ENCODE measurements around the gene HOXD9. TPM values are rescaled to one million over a fixed set of nuclear protein-coding genes. Genes with fewer than 3 reads are reported as not detected.
A peak's percentile ranks its signal among the peaks of the same experiment; 100 is the strongest.

The HOXD9 gene
- total and polyA plus RNA-seq, 4 experiments from 2014 or later, result not detected

DNA sequence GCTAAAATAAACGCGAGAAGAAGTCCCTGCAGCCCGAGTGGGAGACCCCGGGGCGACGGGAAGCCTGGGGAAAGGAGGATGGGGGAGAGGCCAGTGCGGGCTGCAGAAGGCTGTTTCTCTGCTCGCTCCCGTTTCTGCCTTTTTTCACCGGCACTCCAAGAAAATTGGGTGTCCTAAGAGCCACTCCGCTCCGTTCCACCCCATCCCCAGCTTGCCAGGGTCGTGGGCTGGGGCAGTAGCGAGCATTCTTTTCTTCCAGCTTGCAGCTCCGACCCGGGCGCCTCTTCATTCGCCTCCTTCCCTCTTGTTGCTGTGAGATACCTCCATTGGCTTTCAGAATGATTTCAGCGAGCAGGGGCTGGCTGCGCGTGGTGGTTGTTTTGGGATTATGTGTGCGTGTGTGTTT is 35.7 kb downstream of the HOXD9 start:
- no peak for DNase-seq
- H3K36me3 ChIP-seq (ENCODE audit: insufficient read depth, low read length), result no peaks in the 10 kb centered on the region
- Mint-ChIP-seq H3K36me3 (peaks cover 0 to 1% of the 10 kb centered on the region in 2 donors), H3K4me3 (peak overlapping the region in 4 of 8 donors; percentile 17 to 77 (median 36)), H3K9me3 (peaks cover 0 to 19% (median 2%) of the 10 kb centered on the region in 8 donors), H3K4me1 (peaks cover 6 to 20% (median 8%) of the 10 kb centered on the region in 4 donors), H3K27ac (peak overlapping the region in 3 of 7 donors; percentile 34 to 64 (median 43)), H3K27me3 (peaks cover 59 to 65% of the 10 kb centered on the region in 2 donors)
- intact Hi-C loops (cut with micrococcal nuclease), result no loop called here
- H3K27me3 ChIP-seq (ENCODE audit: insufficient read depth, low read length), result peaks cover 60% of the 10 kb centered on the region
- peaks cover 6% of the 10 kb centered on the region for H3K4me1 ChIP-seq (ENCODE audit: insufficient read depth, low read length)
- no peaks in the 10 kb centered on the region for H3K9me3 ChIP-seq (ENCODE audit: control insufficient read depth in 1 of 2, low read length in 2 of 2)
- POLR2A ChIA-PET (ENCODE audit: partially characterized antibody), result no interaction called here
- CTCF ChIA-PET (ENCODE audit: partially characterized antibody), result no interaction called here
- H3K27ac ChIP-seq (ENCODE audit: low read depth, low read length), result no peak overlapping the region
- H3K4me3 ChIP-seq (ENCODE audit: low read length in 2 of 2), result no peak overlapping the region

DNA sequence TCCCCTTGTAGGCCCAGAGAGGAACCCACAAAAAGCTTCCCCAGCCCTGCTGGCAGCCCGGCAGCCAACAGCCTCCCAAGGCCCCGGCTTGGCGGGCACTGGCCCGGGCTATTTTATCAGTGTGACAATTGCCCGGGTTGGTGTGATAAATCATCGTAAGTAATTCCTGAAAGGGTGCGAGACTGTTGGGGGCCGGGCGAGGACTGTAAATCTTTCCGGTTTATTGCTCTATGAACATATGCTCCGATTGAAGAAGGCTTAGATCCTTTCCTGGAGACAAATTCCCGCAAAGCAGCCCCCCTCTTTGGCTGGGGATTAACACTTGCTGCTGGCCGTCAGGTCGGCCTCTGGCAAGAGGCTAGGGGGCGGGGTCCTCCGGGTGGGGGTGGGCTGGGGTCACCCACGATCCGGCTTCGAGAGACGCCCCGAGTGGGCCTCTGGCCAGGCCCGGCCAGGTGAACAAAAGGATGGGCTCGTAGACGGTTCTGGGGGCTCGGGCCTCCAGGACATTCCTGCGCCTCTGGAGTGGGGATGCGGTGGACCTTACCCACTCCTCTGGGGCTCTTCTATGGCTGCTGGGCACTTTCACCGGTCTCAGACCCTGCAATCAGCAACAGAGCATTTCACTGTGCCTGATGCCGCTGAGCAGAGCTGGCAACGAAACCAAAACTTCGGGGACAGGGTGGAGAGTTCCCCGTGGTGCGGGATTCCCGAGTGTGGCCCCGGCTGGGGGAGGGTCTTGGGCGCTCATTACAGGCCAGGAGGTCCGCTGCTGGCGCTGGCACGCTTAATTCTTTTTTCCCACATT is 36.5 kb downstream of the HOXD9 start:
- DNase-seq, result no peak
- Mint-ChIP-seq H3K27me3 (peaks cover 63 to 70% of the 10 kb centered on the region in 2 donors), H3K36me3 (peaks cover 0 to 1% of the 10 kb centered on the region in 2 donors), H3K4me3 (peak overlapping the region in 2 of 8 donors; percentile 20 to 39), H3K4me1 (peaks cover 6 to 25% (median 10%) of the 10 kb centered on the region in 4 donors), H3K9me3 (peaks cover 0 to 22% (median 7%) of the 10 kb centered on the region in 8 donors), H3K27ac (peak overlapping the region in 2 of 7 donors; percentile 46 to 88)
- ChIA-PET CTCF (ENCODE audit: partially characterized antibody) (no interaction called here), POLR2A (ENCODE audit: partially characterized antibody) (no interaction called here)
- Histone ChIP-seq H3K9me3 (ENCODE audit: control insufficient read depth in 1 of 2, low read length in 2 of 2) (no peaks in the 10 kb centered on the region), H3K4me1 (ENCODE audit: insufficient read depth, low read length) (peaks cover 6% of the 10 kb centered on the region), H3K27me3 (ENCODE audit: insufficient read depth, low read length) (peaks cover 66% of the 10 kb centered on the region), H3K36me3 (ENCODE audit: insufficient read depth, low read length) (no peaks in the 10 kb centered on the region), H3K27ac (ENCODE audit: low read depth, low read length) (no peak overlapping the region), H3K4me3 (ENCODE audit: low read length in 2 of 2) (no peak overlapping the region)
- intact Hi-C loops (cut with micrococcal nuclease), result no loop called here

DNA sequence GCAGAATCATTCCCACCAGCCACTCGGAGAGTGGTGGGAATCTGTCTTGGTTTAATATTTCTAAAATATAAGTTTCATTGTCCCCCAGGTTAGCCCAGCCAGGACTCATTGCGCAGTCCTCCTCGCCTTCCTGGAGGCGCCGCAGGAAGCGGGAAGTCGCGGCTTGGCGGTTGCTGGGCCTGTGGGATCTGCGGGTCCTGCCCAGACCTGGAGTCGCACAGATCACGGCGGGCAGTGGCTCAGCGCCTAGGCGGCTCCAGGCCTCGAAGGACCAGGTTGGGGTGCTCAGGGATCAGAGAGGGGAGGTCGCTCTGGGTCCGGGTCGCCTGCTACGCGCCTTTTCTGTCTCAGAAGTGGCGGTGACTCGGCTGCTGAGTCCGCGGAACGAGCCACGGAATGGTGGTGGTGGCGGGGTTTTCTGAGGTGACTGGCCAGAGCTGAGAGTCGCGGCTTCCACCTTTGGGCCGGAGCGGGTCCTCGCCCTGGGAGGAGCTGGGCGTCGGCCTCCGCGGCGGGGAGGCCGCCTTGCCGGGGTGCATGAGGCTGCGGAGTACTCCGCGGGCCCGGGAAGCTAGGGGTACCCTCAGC is 37.2 kb downstream of the HOXD9 start:
- Mint-ChIP-seq H3K27me3 (peaks cover 63 to 72% of the 10 kb centered on the region in 2 donors), H3K36me3 (peaks cover 0 to 1% of the 10 kb centered on the region in 2 donors), H3K4me3 (peak overlapping the region in 2 of 8 donors; percentile 20 to 39), H3K9me3 (peaks cover 0 to 28% (median 9%) of the 10 kb centered on the region in 8 donors), H3K27ac (peak overlapping the region in 1 of 7 donors; percentile 46), H3K4me1 (peaks cover 8 to 32% (median 12%) of the 10 kb centered on the region in 4 donors)
- Histone ChIP-seq H3K36me3 (ENCODE audit: insufficient read depth, low read length) (no peaks in the 10 kb centered on the region), H3K27ac (ENCODE audit: low read depth, low read length) (no peak overlapping the region), H3K9me3 (ENCODE audit: control insufficient read depth in 1 of 2, low read length in 2 of 2) (no peaks in the 10 kb centered on the region), H3K4me1 (ENCODE audit: insufficient read depth, low read length) (peaks cover 6% of the 10 kb centered on the region), H3K4me3 (ENCODE audit: low read length in 2 of 2) (no peak overlapping the region), H3K27me3 (ENCODE audit: insufficient read depth, low read length) (peaks cover 63% of the 10 kb centered on the region)
- POLR2A ChIA-PET (ENCODE audit: partially characterized antibody), result no interaction called here
- no peak for DNase-seq
- CTCF ChIA-PET (ENCODE audit: partially characterized antibody), result no interaction called here
- intact Hi-C loops (cut with micrococcal nuclease), result no loop called here

DNA sequence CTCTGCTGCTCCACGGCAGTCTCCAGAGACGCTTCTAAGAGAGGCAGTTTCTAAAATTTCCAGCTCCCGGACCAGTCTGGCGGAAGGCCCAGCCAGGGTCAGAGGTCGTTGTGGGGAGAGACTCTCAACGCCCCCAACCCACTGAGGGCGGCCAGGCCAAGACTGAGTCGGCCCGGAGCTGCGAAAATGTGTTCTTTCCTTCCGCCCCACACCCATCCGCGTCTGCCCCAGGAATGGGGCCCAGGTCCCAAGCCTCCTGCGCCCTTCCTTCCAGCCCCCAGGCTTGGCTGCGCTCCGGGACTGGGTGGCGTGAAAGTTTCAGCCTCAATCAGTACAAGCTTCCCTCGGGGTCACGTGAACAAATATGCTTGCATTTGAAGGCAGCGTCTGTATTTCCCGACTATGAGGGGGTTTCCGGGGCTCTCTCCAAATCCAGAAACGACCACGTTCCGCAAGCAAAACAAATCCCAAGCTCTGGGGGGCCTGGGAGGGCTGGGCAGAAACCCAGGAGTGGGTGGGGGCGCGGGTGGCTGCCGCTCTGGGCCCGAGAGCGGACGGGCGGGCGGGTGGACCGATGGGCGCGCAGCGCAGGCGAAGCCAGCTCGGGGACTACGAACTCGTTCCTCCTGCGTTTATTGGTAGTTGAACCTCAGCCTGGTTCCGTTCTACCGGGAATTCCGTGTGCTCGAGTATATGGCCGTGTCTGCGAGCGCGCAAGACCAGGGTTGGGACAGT is 37.9 kb downstream of the HOXD9 start:
- Mint-ChIP-seq H3K27me3 (peaks cover 61 to 72% of the 10 kb centered on the region in 2 donors), H3K36me3 (peaks cover 0 to 1% of the 10 kb centered on the region in 2 donors), H3K4me3 (no peak overlapping the region), H3K4me1 (peaks cover 8 to 32% (median 12%) of the 10 kb centered on the region in 4 donors), H3K9me3 (peaks cover 0 to 33% (median 9%) of the 10 kb centered on the region in 8 donors), H3K27ac (peak overlapping the region in 2 of 7 donors; percentile 47 to 59)
- Histone ChIP-seq H3K9me3 (ENCODE audit: control insufficient read depth in 1 of 2, low read length in 2 of 2) (no peaks in the 10 kb centered on the region), H3K4me3 (ENCODE audit: low read length in 2 of 2) (no peak overlapping the region), H3K27ac (ENCODE audit: low read depth, low read length) (no peak overlapping the region), H3K27me3 (ENCODE audit: insufficient read depth, low read length) (peaks cover 61% of the 10 kb centered on the region), H3K4me1 (ENCODE audit: insufficient read depth, low read length) (peaks cover 6% of the 10 kb centered on the region), H3K36me3 (ENCODE audit: insufficient read depth, low read length) (no peaks in the 10 kb centered on the region)
- ChIA-PET POLR2A (ENCODE audit: partially characterized antibody) (no interaction called here), CTCF (ENCODE audit: partially characterized antibody) (no interaction called here)
- intact Hi-C loops (cut with micrococcal nuclease), result no loop called here
- no peak for DNase-seq

DNA sequence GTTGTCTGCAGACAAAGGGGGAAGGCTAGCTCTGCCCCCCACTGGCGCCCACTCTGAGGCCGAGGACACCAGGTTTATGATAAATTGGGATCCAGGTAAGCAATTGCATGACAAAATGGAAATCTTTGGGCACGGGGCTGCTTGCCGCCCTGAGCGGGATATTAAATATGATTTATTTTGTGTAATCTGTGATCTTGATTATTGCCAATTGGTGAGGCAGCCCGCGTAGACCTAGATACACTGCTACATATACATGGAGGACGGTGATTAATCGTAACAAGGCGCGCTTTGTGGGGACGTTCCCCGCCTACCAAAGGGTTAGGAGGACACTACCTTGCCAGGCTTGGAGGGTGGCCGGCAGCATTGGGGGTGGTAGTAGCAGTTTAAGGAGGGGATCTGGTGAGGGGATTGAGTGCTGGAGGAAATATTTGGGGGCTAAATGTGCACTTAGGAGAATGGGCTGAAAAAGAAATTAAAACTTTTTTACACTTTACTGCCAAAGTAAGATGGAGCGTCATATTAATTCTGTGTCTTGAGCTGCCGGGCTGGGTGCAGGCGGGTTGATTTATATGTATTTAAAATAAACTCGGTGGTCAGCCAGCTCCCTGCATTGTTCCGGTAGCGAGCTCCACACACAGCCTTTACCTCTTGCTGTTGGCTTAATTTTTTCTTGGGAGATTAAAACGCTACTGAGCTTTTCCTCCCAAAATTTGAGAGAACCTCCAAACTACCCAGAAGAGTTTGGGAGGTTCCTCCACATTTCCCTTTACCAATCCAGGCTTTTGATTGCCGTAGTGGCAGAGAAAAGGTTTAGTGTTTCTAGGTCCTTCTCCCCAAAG is 38.7 kb downstream of the HOXD9 start:
- Mint-ChIP-seq H3K36me3 (peaks cover 0 to 1% of the 10 kb centered on the region in 2 donors), H3K27me3 (peaks cover 64 to 74% of the 10 kb centered on the region in 2 donors), H3K27ac (peak overlapping the region in 2 of 7 donors; percentile 19 to 59), H3K4me1 (peaks cover 8 to 32% (median 12%) of the 10 kb centered on the region in 4 donors), H3K4me3 (peak overlapping the region in 1 of 8 donors; percentile 10), H3K9me3 (peaks cover 0 to 36% (median 9%) of the 10 kb centered on the region in 8 donors)
- H3K27ac ChIP-seq (ENCODE audit: low read depth, low read length), result no peak overlapping the region
- no peak for DNase-seq
- intact Hi-C loops (cut with micrococcal nuclease), result no loop called here
- ChIA-PET CTCF (ENCODE audit: partially characterized antibody) (no interaction called here), POLR2A (ENCODE audit: partially characterized antibody) (interaction anchor here (1.2 kb wide), 1 partner anchor 29 kb away, joined by 3 read pairs; no protein-coding TSS in a partner anchor)
- H3K36me3 ChIP-seq (ENCODE audit: insufficient read depth, low read length), result no peaks in the 10 kb centered on the region
- H3K4me3 ChIP-seq (ENCODE audit: low read length in 2 of 2), result no peak overlapping the region
- peaks cover 6% of the 10 kb centered on the region for H3K4me1 ChIP-seq (ENCODE audit: insufficient read depth, low read length)
- no peaks in the 10 kb centered on the region for H3K9me3 ChIP-seq (ENCODE audit: control insufficient read depth in 1 of 2, low read length in 2 of 2)
- H3K27me3 ChIP-seq (ENCODE audit: insufficient read depth, low read length), result peaks cover 64% of the 10 kb centered on the region

DNA sequence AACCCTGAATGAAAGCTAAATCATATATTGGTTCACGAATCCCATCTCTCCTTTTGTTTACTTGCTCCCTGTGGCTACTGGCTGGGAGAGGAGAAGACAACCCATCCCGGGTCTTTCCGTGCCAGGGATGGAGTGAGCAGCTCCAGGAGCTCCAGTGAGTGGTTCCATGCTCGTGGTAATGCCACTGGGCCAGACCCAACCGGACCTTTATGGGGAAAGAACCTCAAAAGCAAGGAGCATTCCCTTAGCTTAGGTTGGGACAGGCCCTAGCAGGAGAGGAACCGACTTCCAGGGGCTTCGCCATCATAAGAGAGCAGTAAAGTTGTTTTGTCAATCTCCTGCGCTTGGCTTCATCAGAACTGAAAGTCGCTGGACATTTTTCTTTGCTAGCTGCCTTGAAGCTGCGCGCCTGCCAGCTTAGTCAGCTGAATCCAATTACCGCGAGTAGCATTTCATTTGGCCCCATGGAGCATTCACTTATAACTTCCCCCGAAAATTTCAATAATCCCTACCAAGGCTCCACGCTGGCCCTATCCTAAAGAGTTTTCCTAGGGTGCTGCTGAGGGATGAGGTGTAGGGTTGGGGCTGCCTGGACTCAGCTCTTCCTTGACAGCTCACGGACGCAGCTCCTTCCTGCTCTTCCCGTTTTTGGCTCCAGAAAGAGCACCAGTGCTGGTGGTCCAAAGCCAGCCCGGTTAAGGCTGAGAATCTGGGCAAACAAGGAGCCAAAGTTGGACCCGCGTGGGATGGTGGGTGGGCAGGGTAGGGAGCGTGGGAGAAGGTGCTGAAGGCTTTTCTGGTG is 39.5 kb downstream of the HOXD9 start:
- Mint-ChIP-seq H3K27ac (peak overlapping the region in 2 of 7 donors; percentile 47 to 59), H3K4me3 (peak overlapping the region in 1 of 8 donors; percentile 42), H3K27me3 (peaks cover 64 to 74% of the 10 kb centered on the region in 2 donors), H3K9me3 (peaks cover 0 to 36% (median 10%) of the 10 kb centered on the region in 8 donors), H3K36me3 (peaks cover 0 to 1% of the 10 kb centered on the region in 2 donors), H3K4me1 (peaks cover 7 to 28% (median 11%) of the 10 kb centered on the region in 4 donors)
- intact Hi-C loops (cut with micrococcal nuclease), result no loop called here
- POLR2A ChIA-PET (ENCODE audit: partially characterized antibody), result interaction anchor here (1.2 kb wide), 1 partner anchor 29 kb away, joined by 3 read pairs; no protein-coding TSS in a partner anchor
- CTCF ChIA-PET (ENCODE audit: partially characterized antibody), result no interaction called here
- Histone ChIP-seq H3K36me3 (ENCODE audit: insufficient read depth, low read length) (no peaks in the 10 kb centered on the region), H3K4me1 (ENCODE audit: insufficient read depth, low read length) (peaks cover 6% of the 10 kb centered on the region), H3K27me3 (ENCODE audit: insufficient read depth, low read length) (peaks cover 66% of the 10 kb centered on the region), H3K27ac (ENCODE audit: low read depth, low read length) (no peak overlapping the region), H3K4me3 (ENCODE audit: low read length in 2 of 2) (no peak overlapping the region), H3K9me3 (ENCODE audit: control insufficient read depth in 1 of 2, low read length in 2 of 2) (no peaks in the 10 kb centered on the region)
- DNase-seq, result no peak
